GM19463 (cell line): ENCODE measurements around the gene ERC1.

Experiments
- ATAC-seq: cut with Tn5 transposase; IDR thresholded peaks from one replicate; pipeline ENCODE4 v1.9.1; 2021; ENCODE audit warnings: mild to moderate bottlenecking, moderate library complexity; ENCODE audit not compliant: unreplicated experiment

Gene ERC1

DNA sequence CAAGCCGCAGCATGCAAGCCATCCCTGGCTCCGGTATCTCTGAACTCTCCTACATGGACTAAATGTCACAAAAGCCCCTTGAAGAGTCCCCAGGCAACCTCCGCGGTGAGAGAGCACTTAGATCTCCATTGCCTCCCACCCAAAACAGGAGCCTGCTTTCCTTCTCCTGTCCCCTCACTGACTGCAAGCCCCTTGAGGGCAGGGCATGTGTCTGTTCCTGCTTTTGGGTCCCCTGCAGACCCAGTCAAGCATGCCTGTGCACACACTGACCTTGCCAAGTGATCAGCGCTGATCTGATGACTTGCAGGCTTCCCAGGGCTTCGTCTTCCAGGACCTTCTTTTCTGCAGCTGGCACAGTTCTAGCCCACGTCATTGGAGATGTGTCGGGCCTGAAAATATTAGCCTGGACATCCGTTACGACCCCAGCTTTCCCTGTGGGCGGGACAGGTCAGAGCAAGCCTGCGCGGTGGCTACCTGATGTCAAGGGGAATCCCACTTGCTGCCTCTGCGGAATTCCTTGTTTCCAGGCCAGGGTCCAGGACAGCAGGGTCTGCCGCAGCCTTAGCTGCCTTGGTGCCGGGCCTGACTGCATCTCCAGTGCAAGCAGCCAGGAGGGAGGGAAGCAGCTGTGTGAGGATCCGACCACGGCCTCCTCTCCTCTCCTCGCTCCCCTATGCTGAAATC, 510.8 kb downstream of the ERC1 start:
- no peak for ATAC-seq

DNA sequence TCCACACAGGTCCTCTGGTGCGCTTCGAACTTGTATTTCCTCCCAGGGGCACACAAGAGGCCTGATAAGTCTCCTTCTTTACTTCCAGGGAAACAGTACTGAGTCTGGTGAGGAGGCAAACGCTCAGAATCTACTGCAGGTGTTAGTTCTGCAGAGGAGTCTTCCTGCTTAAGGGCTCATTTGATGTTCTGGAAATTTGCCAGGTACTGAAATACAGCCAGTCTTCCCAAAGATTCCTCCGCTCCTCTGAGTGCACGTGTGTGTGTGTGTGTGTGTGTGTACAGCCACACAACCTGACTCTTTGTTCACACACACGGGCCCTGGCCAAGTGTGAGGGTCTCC, 511.3 kb downstream of the ERC1 start:
- no peak for ATAC-seq

DNA sequence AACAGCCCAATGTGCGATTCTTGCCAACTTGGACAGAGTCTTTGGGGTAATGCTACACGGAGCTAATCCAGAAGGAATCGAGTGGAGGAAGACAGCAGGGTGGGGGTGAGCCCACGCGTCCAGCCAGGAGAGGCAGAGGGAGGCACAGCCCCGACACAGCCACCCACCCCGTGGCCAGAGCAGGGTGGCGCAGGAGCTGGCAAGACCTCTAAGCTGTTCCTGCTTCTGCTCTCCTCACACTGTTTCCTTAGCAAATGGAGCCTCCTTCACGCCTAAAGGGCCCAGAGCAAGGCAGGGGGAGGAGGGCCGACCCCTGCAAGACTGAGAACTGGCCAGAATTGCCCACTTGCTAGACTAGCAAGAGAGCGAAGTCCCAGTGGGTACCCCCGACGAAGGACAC, 511.8 kb downstream of the ERC1 start:
- no peak for ATAC-seq

- ATAC-seq: no peak
Measured at GRCh38 chr12:1503281-1503711, 512.3 kb downstream of the ERC1 start.

- no peak for ATAC-seq
Measured at GRCh38 chr12:1504304-1504894, 513.4 kb downstream of the ERC1 start.

DNA sequence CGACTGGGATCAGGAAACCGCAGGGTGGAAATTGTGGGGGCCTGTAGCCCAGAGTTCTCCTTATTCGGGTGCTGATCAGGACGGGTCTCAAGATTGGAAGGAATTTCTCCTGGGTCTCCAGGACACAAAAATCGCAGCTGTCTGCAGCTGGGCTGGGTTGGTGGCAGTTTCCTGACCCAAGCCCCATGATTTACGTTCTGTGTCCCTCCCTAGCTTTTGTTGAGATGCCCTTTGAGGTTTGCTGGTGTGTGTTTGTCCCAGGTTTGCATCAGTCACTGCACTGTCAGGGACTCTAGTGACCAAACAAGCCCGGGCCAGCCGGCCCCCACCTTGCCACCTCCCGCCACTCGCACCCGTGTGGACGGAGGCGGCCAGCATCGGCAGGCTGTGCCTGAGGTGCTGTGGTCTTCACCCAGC, 513.9 kb downstream of the ERC1 start:
- no peak for ATAC-seq

DNA sequence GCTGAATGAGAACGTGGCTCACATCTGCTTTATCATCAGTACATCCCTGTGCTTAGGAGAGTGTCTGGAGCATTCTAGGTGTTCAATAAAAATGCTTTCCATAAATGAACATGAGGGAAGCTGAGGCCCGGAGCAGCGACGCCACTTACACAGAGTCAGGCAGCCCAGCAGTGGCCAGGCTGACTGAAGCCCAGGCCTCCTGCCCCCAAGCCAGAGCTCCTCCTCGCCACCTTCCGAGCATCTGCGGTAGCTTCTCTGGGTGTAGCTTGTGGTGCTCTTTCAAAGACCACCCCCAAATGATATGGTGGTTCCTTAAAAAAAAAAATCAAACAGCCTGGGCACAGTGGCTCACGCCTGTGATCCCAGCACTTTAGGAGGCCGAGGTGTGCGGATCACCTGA, 514.6 kb downstream of the ERC1 start:
- ATAC-seq: no peak

- ATAC-seq: no peak
Measured at GRCh38 chr12:1507308-1507707, 516.3 kb downstream of the ERC1 start.

- ATAC-seq: no peak
Measured at GRCh38 chr12:1509413-1510052, 518.5 kb downstream of the ERC1 start.

DNA sequence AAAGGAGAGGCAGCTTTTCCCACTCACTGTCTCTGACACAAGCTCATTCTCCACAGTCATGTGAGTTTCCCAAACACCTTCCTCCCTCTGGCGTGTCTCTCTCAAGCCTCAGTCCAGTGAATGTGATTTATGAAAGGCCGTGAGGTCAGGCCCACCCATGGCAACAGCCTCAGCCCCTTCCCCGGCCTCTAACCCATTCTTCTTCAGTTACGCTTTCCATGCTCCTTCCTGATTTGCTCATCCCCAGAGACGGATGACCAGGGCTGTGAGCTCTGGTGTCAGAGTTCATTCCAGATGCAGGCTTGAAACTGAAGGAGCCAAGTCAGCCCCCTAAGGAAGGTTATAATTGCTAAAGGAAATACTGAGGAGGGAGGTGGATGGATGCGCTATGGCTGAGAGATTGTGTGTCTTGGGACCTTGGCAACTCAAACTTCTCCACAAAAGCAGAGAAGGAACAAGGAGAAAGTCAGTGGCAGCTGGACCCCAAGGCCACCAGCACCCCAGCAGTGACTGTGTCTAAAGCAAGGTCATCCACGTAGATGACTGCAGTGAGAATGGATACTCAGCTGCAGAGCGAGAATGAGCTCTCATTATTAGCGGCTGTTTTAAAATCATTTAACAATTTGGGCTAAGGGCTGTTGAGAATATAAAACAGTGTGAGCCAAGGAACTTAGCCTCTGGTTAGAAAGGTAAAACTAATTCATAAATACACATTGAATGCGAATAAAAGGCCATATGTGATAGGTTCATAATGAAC, 519.2 kb downstream of the ERC1 start:
- no peak for ATAC-seq

- no peak for ATAC-seq
Measured at GRCh38 chr12:1515010-1515409, 524.0 kb downstream of the ERC1 start.

- no peak for ATAC-seq
Measured at GRCh38 chr12:1515428-1515827, 524.4 kb downstream of the ERC1 start.

DNA sequence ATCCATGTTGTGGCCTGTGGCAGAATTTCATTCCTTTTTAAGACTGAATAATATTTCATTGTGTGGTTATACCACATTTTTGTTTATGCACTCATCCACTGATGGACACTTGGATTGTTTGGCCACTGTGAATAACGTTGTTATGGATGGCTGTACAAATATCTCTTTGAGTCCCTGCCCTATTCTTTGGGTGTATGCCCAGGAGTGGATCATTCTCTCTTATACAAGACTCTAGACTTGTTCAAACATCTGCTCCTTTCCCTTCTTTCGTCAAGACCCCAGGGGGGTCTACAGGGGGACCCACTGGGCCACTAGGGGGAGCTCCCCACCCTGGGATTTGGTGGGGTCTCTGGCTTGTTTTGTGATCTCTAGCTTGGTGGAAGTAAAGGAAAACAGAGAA, 526.0 kb downstream of the ERC1 start:
- no peak for ATAC-seq

GRCh38 chr12:1517734-1518525, 526.9 kb downstream of the ERC1 start:
- ATAC-seq: no peak

GRCh38 chr12:1518591-1519516, 527.8 kb downstream of the ERC1 start:
- no peak for ATAC-seq

DNA sequence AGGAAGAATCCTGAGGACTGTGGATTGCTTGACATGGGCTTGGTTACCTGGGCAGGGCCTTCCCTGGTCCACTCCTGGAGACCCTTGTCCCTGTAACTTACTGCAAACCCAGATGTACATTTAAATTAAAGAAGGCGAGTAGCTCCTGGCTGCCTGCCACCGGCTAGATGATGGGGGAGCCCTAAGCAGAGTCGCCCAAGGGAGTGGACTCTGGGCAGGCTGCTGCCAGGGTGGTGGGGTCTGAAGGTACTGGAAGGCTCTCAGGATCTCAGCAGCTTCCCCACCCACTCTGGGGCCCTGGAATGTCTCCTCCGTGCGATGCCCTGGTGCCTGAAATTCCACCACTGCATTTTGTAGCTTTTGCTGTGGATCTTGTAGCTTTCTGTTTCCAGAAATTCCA, 528.6 kb downstream of the ERC1 start:
- ATAC-seq: no peak

DNA sequence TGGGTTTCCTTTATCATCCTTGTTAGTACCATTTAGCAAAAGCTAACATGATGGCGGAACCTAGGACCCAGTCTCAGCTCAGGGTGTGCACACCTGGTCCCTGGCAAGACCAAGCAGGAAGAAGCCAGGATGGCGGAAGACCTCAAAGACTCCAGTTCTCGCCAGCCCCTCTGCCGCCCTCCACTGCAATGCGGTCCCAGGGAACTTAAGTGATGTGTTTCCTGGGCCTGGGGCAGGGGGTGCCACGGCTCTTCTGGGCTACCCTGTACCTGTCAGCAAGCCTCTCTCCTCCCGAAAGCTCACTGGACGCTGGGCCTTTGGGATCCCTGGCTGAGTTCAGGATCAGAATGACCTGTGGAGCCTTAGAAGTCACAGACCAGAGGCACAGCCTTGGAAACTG, 532.0 kb downstream of the ERC1 start:
- no peak for ATAC-seq

GRCh38 chr12:1523558-1524050, 532.6 kb downstream of the ERC1 start:
- no peak for ATAC-seq

GRCh38 chr12:1525858-1526257, 534.8 kb downstream of the ERC1 start:
- ATAC-seq: no peak

GRCh38 chr12:1527789-1528188, 536.8 kb downstream of the ERC1 start:
- no peak for ATAC-seq
